ENCODE results near the gene RHOT1.

GRCh38 chr17:32159586-32160438 is 17.5 kb downstream of the RHOT1 start:
- TF ChIP-seq CTCF (IDR thresholded peaks at IDR 0.05 in 8 of 11, conservative IDR thresholded peaks at IDR 0.05 in 3 of 11), result no peak
- no peak for TF ChIP-seq POLR2A (IDR thresholded peaks at IDR 0.05)
